ENCODE measurements around the gene MICAL1. TPM values are rescaled to one million over a fixed set of nuclear protein-coding genes. Genes with fewer than 3 reads are reported as not detected.

MICAL1 gene
- 55.6 TPM for total RNA-seq

- DNase-seq (ENCODE audit: low spot score in 2 of 2), result peak in 1 of 2 donors; percentile 88
- peaks cover 14 to 20% of the 10 kb centered on the region in 2 donors for H3K4me1 ChIP-seq
- peak within 1 kb of the TSS; percentile 84 to 88 for H3K27ac ChIP-seq
- peak within 1 kb of the TSS; percentile 79 to 82 for H3K4me3 ChIP-seq
- H3K27me3 ChIP-seq, result no peaks in the 10 kb centered on the region
- peak; percentile 22 to 45 (median 31) for TF ChIP-seq CTCF (IDR thresholded peaks at IDR 0.05)
- no peaks in the 10 kb centered on the region for H3K9me3 ChIP-seq
- intact Hi-C loops (cut with DNase I), result loop anchor here (1.0 to 5.0 kb wide), 4 partner anchors 15 to 361 kb away; partner anchors contain the start of genes CD164, CEP57L1, PPIL6 and SESN1
- H3K36me3 ChIP-seq, result peaks cover 5 to 20% of the 10 kb centered on the region in 2 donors
Observed at GRCh38 chr6:109455437-109456110, at the start of gene MICAL1. TSS of gene MICAL1 (minus strand) at chr6:109455772. CDS start at chr6:109454196, 1,576 bp downstream.

GRCh38 chr6:109503327-109504224 lies 48.0 kb upstream of the MICAL1 start:
- no peak for DNase-seq (ENCODE audit: low spot score in 2 of 2)
- no peak overlapping the region for H3K4me3 ChIP-seq
- no peak overlapping the region for H3K27ac ChIP-seq
- H3K9me3 ChIP-seq, result no peaks in the 10 kb centered on the region
- no peaks in the 10 kb centered on the region for H3K36me3 ChIP-seq
- H3K4me1 ChIP-seq, result no peaks in the 10 kb centered on the region
- no peak for TF ChIP-seq CTCF (IDR thresholded peaks at IDR 0.05)
- intact Hi-C loops (cut with DNase I), result no loop called here
- H3K27me3 ChIP-seq, result no peaks in the 10 kb centered on the region

GRCh38 chr6:109498936-109499335 lies 43.4 kb upstream of the MICAL1 start:
- no peak for TF ChIP-seq CTCF (IDR thresholded peaks at IDR 0.05)
- no peak overlapping the region for H3K27ac ChIP-seq
- DNase-seq (ENCODE audit: low spot score in 2 of 2), result no peak
- H3K27me3 ChIP-seq, result no peaks in the 10 kb centered on the region
- intact Hi-C loops (cut with DNase I), result no loop called here
- no peak overlapping the region for H3K4me3 ChIP-seq
- H3K9me3 ChIP-seq, result no peaks in the 10 kb centered on the region
- no peaks in the 10 kb centered on the region for H3K4me1 ChIP-seq
- H3K36me3 ChIP-seq, result no peaks in the 10 kb centered on the region

- Histone ChIP-seq H3K9me3 (no peaks in the 10 kb centered on the region), H3K27ac (no peak overlapping the region), H3K4me1 (no peaks in the 10 kb centered on the region), H3K4me3 (no peak overlapping the region), H3K36me3 (no peaks in the 10 kb centered on the region), H3K27me3 (no peaks in the 10 kb centered on the region)
- TF ChIP-seq CTCF (IDR thresholded peaks at IDR 0.05), result no peak
- intact Hi-C loops (cut with DNase I), result no loop called here
- DNase-seq (ENCODE audit: low spot score in 2 of 2), result no peak
Observed at GRCh38 chr6:109498052-109498451, 42.5 kb upstream of the MICAL1 start.

- TF ChIP-seq CTCF (IDR thresholded peaks at IDR 0.05), result no peak
- H3K9me3 ChIP-seq, result no peaks in the 10 kb centered on the region
- H3K36me3 ChIP-seq, result no peaks in the 10 kb centered on the region
- DNase-seq (ENCODE audit: low spot score in 2 of 2), result no peak
- no peak overlapping the region for H3K27ac ChIP-seq
- H3K27me3 ChIP-seq, result no peaks in the 10 kb centered on the region
- intact Hi-C loops (cut with DNase I), result no loop called here
- H3K4me3 ChIP-seq, result no peak overlapping the region
- no peaks in the 10 kb centered on the region for H3K4me1 ChIP-seq
Observed at GRCh38 chr6:109496036-109496772, 40.6 kb upstream of the MICAL1 start.
